HG03139 (cell line): ENCODE measurements around the gene DHRS4L2.
"Not testable (repeated sequence)": the region's sequence is repeated elsewhere in the genome, so short reads cannot be mapped to it uniquely, and the experiment has no call there.

ENCODE experiments used
- ATAC-seq: cut with Tn5 transposase; IDR thresholded peaks from one replicate; pipeline ENCODE4 v1.9.1; 2021; ENCODE audit not compliant: unreplicated experiment

Gene DHRS4L2

DNA sequence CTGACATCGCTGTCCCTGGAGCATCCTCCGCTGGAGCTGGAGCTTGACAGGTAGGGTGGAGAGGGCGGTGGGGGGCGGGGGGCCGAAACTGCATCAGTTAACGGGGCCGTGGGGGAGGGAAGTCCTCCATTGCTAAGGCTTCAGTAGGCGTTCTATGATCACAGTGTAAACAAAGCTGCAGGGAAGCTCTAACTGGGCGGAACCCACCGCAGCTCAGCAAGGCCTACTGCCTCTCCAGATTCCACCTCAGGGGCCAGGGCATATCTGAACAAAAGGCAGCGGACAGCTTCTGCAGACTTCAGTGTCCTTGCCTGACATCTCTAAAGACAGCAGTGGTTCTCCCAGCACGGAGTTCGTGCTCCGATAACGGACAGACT lies 18.5 kb upstream of the DHRS4L2 start:
- not testable (repeated sequence) for ATAC-seq

GRCh38 chr14:23973178-23973577 lies 15.6 kb upstream of the DHRS4L2 start:
- ATAC-seq: not testable (repeated sequence)

DNA sequence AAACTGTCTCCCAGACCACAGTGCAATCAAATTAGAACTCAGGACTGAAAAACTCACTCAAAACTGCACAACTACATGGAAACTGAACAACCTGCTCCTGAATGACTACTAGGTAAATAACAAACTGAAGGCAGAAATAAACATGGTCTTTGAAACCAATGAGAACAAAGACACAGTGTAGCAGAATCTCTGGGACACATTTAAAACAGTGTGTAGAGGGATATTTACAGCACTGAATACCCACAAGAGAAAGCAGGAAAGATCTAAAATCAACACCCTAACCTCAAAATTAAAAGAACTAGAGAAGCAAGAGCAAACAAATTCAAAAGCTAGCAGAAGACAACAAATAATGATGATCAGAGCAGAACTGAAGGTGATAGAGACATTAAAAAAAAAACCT lies 14.7 kb upstream of the DHRS4L2 start:
- ATAC-seq: not testable (repeated sequence)

- not testable (repeated sequence) for ATAC-seq
These were observed 11.5 kb upstream of the DHRS4L2 start for GRCh38 chr14:23977208-23977607.

DNA sequence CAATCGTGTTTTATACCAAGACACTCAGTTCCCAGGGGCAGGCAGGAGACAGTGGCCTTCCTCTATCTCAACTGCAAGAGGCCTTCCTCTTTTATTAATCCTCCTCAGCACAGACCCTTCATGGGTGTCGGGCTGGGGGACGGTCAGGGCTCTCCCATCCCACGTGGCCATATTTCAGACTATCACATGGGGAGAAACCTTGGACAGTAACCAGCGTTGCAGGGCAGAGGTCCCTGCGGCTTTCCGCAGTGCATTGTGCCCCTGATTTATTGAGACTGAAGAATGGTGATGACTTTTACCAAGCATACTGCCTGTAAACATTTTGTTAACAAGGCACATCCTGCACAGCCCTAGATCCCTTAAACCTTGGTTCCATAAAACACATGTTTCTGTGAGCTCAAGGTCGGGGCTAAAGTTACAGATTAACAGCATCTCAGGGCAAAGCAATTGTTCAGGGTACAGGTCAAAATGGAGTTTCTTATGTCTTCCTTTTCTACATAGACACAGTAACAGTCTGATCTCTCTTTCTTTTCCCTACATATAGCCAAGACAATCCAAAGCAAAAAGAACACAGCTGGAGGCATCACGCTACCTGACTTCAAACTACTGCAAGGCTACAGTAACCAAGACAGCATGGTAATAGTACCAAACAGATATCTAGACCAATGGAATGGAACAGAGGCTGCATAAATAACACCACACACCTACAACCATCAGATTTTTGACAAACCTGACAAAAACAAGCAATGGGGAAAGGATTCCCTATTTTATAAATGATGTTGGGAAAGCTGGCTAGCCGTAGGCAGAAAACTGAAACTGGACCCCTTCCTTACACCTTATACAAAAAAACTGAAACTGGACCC lies 6.5 kb upstream of the DHRS4L2 start:
- not testable (repeated sequence) for ATAC-seq

GRCh38 chr14:23984891-23985602 lies 3.7 kb upstream of the DHRS4L2 start:
- no peak for ATAC-seq

GRCh38 chr14:23988223-23988606 lies 514 bp upstream of the DHRS4L2 start:
- peak; percentile 10 for ATAC-seq

DNA sequence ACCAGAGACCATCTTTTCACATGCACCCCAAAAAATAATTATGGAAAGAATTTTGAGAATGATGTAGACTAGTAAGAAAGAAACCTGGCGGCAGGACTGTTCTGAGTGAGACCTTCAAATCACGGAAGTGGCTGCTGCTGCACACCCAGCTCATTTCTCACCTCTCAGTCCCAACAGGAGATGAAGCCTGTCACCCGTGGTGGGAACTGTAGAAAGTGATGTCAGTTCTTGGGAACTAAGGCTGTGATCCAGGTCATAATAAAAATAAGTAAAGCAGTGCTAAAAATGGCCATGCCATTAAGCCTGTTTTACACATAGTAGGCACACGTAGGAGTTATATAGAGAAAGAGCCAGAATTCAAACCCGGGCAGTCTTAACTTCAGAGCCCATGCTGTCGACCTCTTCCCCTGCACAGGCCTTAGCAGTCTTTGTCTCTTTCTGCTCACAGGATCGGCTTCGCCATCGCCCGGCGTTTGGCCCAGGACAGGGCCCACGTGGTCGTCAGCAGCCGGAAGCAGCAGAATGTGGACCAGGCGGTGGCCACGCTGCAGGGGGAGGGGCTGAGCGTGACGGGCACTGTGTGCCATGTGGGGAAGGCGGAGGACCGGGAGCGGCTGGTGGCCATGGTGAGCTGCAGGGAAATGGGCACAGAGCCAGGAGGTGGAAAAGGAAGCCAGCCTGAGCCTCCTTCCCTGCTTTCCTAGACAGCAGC lies 1.2 kb downstream of the DHRS4L2 start:
- not testable (repeated sequence) for ATAC-seq

DNA sequence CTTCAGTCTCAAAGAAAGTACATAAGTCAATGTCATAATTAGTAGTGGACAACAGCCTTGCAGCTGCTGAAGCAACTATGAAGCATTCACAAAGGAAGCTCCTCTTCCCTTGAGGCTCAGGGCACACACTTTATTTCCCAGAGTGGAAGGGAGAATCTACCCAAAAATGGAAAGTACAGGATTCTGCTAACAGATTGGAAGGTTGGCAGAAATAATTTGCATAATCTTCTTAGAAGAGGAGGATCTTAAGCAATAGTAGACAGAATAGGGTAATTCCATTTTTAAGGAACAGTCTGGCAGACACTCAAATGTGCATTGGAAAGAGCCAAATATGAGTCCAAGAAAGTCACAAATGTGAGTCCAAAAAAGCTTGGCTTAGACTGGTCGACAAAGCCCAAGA lies 2.2 kb downstream of the DHRS4L2 start:
- ATAC-seq: not testable (repeated sequence)

DNA sequence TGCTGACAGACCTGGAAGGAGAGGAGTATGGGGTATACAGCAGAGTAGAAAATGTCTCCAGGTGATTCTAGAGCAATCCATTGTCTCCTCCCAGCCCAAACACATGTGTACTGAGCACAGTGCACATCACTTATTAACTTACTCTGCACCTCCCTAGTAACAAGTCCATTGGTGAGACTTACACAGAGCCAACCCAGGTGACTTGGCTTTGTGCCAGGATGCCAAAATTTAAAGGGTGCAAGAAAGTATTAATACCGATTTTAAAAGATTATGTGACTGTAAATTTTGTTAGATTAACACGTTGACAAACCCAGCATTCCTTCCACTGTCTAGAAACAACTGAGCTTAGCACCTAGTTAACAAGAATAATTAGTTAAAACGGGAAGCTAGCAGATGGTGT lies 4.3 kb downstream of the DHRS4L2 start:
- ATAC-seq: not testable (repeated sequence)

GRCh38 chr14:23996009-23996408 lies 7.3 kb downstream of the DHRS4L2 start:
- ATAC-seq: not testable (repeated sequence)

DNA sequence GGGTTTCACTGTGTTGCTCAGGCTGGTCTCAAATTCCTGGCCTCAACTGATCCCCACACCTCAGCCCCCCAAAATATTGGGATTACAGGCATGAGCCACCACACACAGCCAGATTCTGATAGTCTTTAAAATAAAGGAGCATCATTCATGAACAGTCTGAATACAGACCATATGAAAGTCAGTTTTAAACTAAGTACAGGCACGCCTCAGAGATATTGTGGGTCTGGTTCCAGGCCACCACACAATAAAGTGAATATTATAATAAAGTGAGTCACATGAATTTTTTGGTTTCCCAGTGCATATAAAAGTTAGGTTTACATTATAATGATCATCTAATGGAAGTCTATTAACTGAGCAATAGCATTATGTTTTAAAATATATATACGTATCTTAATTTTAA lies 8.1 kb downstream of the DHRS4L2 start:
- ATAC-seq: not testable (repeated sequence)

- ATAC-seq: not testable (repeated sequence)
These were observed 10.9 kb downstream of the DHRS4L2 start for GRCh38 chr14:23999640-24000039.

DNA sequence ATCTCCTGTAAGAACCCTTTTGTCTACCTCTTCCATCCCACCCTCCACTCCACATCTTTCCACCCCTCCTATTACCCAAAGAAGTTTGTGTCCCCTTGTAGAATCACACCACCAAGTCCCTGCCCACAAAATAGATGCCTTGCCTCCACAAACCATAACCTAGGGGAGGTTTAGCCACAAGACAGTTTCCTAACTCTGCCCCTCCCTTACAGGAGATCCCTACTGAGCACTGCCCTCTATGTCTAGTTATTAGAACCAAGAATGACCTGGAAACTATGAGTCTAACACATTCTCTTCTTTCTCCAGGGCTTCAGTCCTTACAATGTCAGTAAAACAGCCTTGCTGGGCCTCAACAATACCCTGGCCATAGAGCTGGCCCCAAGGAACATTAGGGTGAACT lies 12.3 kb downstream of the DHRS4L2 start:
- not testable (repeated sequence) for ATAC-seq

GRCh38 chr14:24001679-24002078 lies 12.9 kb downstream of the DHRS4L2 start:
- ATAC-seq: not testable (repeated sequence)

DNA sequence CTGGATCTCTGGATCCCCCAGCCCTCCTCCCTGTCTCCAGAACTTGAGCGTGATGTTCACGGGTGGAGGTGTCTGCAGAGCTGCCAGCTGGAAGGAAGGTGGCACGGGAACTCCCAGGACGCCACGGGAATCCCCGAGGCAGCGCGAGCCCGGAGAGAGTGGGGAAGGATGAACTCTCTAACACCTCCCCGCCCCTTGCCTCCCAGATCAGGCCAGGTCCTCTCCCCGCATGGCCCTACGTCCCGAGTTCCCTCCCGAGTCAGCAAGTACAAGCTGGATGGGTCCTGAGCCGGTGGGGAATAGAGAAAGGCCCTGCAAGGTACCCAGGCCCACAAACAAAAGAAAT lies 17.7 kb downstream of the DHRS4L2 start:
- ATAC-seq: not testable (repeated sequence)

DNA sequence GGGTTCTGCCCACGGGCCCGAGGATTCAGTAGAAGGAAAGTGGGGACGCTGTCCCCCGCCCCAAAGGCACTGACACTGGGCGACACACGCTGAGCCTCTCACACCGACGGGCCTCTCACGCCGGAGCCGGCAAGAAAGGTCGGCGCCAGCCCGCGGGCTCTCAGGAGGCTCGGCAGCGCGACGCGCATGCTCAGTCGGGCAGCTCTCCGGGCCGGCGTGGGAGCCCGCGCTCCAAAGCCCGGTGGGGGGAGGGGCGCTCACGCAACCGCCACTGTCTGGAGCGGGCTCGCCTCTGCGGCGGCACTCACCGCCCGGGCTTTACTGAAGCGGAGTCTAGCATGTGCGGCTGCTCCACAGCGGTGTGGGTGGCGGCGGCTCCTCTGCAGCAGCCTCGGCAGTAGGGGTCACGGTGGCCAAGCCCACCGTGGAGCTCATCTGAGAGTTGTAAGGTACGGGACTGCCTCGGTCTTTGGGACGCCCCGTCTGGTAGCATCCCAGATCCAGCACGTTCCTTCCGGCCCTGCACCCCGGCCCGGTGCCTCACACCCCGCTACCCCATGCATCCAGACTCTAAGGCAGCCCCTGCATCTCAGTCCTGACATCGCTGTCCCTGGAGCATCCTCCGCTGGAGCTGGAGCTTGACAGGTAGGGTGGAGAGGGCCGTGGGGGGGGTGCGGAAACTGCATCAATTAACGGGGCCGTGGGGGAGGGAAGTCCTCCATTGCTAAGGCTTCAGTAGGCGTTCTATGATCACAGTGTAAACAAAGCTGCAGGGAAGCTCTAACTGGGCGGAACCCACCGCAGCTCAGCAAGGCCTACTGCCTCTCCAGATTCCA lies 18.3 kb downstream of the DHRS4L2 start:
- peak; percentile 78 for ATAC-seq

DNA sequence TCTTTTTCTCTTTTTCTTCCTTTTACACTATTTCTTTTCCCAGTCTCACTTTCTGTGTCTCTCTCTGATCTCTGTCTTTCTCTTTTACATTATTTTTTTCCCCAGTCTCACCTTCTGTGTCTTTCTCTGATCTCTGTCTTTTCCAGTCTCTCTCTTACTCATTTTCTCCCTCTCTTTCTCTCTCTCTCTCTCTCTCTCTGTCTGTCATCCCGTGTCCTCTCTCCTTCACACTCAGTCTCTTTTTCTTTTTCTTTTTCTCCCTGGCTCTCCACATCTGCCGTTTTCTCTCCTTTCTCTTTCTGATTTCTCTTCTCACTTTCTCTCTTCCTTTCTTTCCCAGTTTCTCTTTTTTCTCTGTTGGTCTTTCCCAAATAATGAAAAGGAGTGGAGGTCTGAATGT lies 22.3 kb downstream of the DHRS4L2 start:
- no peak for ATAC-seq

- not testable (repeated sequence) for ATAC-seq
These were observed 24.1 kb downstream of the DHRS4L2 start for GRCh38 chr14:24012726-24013273.
